Adrenal gland (tissue), 12 donors: ENCODE results near the gene EIF4H. TPM values are rescaled to one million over a fixed set of nuclear protein-coding genes. Genes with fewer than 3 reads are reported as not detected.

ENCODE experiments used
- DNase-seq, 7 donors: peaks; one replicate each; pipeline ENCODE4 v3.0.0-alpha.2; 2019 to 2020
- H3K27ac ChIP-seq, 5 donors: fragments of 200-600 bp; sonication (generic) in 4 of 5; 1 replicate in 3 of 5; 2 replicates in 2 of 5; pipeline versions ENCODE4 v1.5.1 to v1.8.0; 2016 to 2020; ENCODE audit warnings: mild to moderate bottlenecking in 1 of 5
- H3K27me3 ChIP-seq: fragments of 200-600 bp; 2 replicates; pipeline ENCODE4 v1.8.0; 2021
- H3K36me3 ChIP-seq, 2 donors: fragments of 200-600 bp; replicated peaks in 1 of 2; 1 replicate in 1 of 2; 2 replicates in 1 of 2; pipeline versions ENCODE4 v1.5.1 to v1.8.0; 2018 to 2022
- H3K4me1 ChIP-seq, 2 donors: fragments of 200-600 bp; replicated peaks in 1 of 2; 1 replicate in 1 of 2; 2 replicates in 1 of 2; pipeline versions ENCODE4 v1.5.1 to v1.8.0; 2018 to 2021
- H3K4me3 ChIP-seq, 4 donors: fragments of 200-600 bp; sonication (generic) in 3 of 4; one replicate each; pipeline ENCODE4 v1.5.1; 2016 to 2018
- H3K9me3 ChIP-seq, 3 donors: fragments of 200-600 bp; sonication (generic) in 1 of 3; replicated peaks in 1 of 3; 1 replicate in 2 of 3; 2 replicates in 1 of 3; pipeline versions ENCODE4 v1.5.1 to v1.8.0; 2016 to 2021
- POLR2A ChIP-seq, 2 donors: fragments of 450-650 bp; IDR thresholded peaks; one replicate each; pipeline ENCODE4 v1.6.1; 2017; ENCODE audit warnings: antibody characterized with exemption in 2 of 2, mild to moderate bottlenecking in 2 of 2, moderate library complexity in 1 of 2
- WGBS, 4 donors: extraction: QIAGEN DNeasy Blood & Tissue Kit in 2 of 4; methylation state at CpG; one replicate each; pipeline versions ENCODE4 v1.1.5 to v1.1.7; 2013 to 2017; 5-methylcytosine and 5-hydroxymethylcytosine counted together
- intact Hi-C, 2 donors: fragments of 100-400 bp; cut with DNase I; formaldehyde crosslinking; loops; one replicate each; pipeline versions ENCODE4 v1.14.1 to v1.15.0; 2022 to 2023
- polyA plus RNA-seq, 3 donors: library from polyadenylated mRNA; stranded (reverse); fragments of 200-250 nt in 2 of 3; fragments of 350-450 nt in 1 of 3; fragmentation: Illumina TruSeq in 1 of 3; extraction: RNeasy Lipid Tissue Mini Kit (QIAGEN cat#74804) in 1 of 3; gene quantifications; one replicate each; pipeline ENCODE4 v1.2.3, GENCODE V29; 2013 to 2014
- total RNA-seq, 9 donors: library from RNA; depleted of rRNA in 4 of 9; stranded (reverse); fragments of >200 nt in 4 of 9; fragments of 120-200 nt in 1 of 9; fragmentation: NEBNext Ultra II Directional in 1 of 9; extraction: Animal tissue kit (Norgen Biotek cat#: 25700) in 1 of 9; gene quantifications; one replicate each; pipeline versions ENCODE4 v1.1.0 to v1.2.4, GENCODE V29; 2013 to 2023
- TF ChIP-seq, protein P1 (sequence below), 6 experiments: fragments of 450-650 bp in 4 of 6; fragments of 200-600 bp in 2 of 6; sonication (generic) in 1 of 6; IDR thresholded peaks; 1 replicate in 5 of 6; 2 replicates in 1 of 6; pipeline versions ENCODE4 v1.5.1 to v1.8.0; 2016 to 2021; ENCODE audit warnings: antibody characterized with exemption in 6 of 6, mild to moderate bottlenecking in 2 of 6, moderate library complexity in 1 of 6
- donor health status: healthy with polysubstance abuse.
- donor health status: Bipolar disorder and iron deficiency.
- donor health status: DM: yes; HTN: yes; CAD: no.
- donor health status: DM: no; HTN: no; CAD: no.
- donor health status: DM: no; HTN: no; CAD: no.
- donor health status: DM: yes; HTN: yes; CAD: no.

Gene EIF4H
- total and polyA plus RNA-seq, 12 donors: 108 to 364 (median 252) TPM

DNA sequence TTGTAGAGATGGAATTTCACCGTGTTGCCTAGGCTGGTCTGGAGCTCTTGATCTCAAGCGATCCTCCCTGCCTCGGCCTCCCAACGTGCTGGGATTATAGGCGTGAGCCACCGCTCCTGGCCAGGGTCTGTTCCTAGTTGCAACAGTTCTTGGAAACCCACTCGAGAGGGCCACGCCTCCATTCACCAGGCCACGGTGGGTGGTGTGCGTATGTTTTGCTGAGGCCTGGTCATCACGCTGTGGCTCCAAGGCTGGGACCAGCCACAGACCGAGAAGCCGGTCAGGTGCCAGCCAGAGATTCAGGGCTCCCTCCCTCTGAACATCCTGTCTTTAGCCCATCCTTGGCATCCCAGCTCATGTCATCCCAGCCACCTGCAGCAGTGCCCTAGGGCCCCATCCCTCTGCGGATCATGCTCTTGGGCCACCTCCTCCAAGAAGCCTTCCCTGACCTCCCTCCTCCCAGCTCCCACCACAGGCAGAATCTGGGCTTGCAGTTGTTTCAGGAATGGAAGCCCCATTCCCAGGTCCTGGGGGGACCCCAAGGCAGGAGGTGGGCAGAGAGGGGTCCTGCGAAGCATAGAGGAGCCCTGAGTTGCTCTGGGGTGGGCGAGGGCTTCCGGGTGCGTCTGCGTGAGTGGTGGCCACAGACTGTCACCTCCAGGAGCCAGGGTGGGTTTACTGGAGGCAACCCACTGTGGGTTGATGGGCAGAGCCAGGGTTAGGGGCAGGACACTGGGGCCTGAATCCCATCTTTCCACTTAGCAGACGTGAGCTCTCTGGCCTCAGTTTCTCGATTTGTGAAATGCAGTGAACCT lies 40.9 kb downstream of the EIF4H start:
- no peak for DNase-seq
- no peak overlapping the region for H3K4me3 ChIP-seq
- intact Hi-C loops: loop anchor here in 1 of 2 donors (10.0 kb wide), 1 partner anchor 350 kb away; the partner anchor contains the start of gene TMEM270

GRCh38 chr7:74215921-74216320 lies 41.8 kb downstream of the EIF4H start:
- Histone ChIP-seq H3K4me1 (no peaks in the 10 kb centered on the region), H3K9me3 (no peaks in the 10 kb centered on the region), H3K4me3 (no peak overlapping the region), H3K27ac (no peak overlapping the region), H3K27me3 (no peaks in the 10 kb centered on the region), H3K36me3 (no peaks in the 10 kb centered on the region)
- TF ChIP-seq POLR2A (IDR thresholded peaks at IDR 0.05): no peak
- TF ChIP-seq, protein P1, sequence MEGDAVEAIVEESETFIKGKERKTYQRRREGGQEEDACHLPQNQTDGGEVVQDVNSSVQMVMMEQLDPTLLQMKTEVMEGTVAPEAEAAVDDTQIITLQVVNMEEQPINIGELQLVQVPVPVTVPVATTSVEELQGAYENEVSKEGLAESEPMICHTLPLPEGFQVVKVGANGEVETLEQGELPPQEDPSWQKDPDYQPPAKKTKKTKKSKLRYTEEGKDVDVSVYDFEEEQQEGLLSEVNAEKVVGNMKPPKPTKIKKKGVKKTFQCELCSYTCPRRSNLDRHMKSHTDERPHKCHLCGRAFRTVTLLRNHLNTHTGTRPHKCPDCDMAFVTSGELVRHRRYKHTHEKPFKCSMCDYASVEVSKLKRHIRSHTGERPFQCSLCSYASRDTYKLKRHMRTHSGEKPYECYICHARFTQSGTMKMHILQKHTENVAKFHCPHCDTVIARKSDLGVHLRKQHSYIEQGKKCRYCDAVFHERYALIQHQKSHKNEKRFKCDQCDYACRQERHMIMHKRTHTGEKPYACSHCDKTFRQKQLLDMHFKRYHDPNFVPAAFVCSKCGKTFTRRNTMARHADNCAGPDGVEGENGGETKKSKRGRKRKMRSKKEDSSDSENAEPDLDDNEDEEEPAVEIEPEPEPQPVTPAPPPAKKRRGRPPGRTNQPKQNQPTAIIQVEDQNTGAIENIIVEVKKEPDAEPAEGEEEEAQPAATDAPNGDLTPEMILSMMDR (IDR thresholded peaks at IDR 0.05): no peak
- WGBS, 4 donors: 57 to 85% (median 81%) methylated on average over 5 to 15 of the region's 15 CpGs
- no peak for DNase-seq
- intact Hi-C loops: loop anchor here in 1 of 2 donors (10.0 kb wide), 1 partner anchor 351 kb away; the partner anchor contains the start of gene TMEM270

More for the DNA sequence above, 40.9 kb downstream of the EIF4H start:
- Histone ChIP-seq H3K27me3 (no peaks in the 10 kb centered on the region), H3K9me3 (no peaks in the 10 kb centered on the region), H3K36me3 (no peaks in the 10 kb centered on the region), H3K27ac (no peak overlapping the region), H3K4me1 (no peaks in the 10 kb centered on the region)
- TF ChIP-seq, protein P1 (IDR thresholded peaks at IDR 0.05): no peak
- no peak for TF ChIP-seq POLR2A (IDR thresholded peaks at IDR 0.05)
- 83 to 90% (median 88%) methylated on average over 14 to 21 of the region's 21 CpGs for WGBS, 4 donors

DNA sequence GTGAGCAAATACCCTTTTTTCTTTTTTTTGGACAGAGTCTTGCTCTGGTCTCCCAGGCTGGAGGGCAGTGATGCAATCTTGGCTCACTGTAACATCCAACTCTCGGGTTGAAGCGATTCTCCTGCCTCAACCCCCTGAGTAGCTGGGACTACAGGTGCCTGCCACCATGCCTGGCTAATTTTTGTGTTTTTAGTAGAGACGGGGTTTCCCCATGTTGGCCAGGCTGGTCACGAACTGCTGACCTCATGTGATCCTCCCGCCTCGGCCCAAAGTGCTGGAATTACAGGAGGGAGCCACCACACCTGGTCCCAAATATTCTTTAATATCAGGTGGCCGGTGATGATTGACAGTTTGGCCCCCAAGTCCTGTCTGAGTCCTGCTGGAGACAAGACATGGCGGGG lies 42.2 kb downstream of the EIF4H start:
- H3K27ac ChIP-seq: no peak overlapping the region
- no peak overlapping the region for H3K4me3 ChIP-seq
- H3K4me1 ChIP-seq: no peaks in the 10 kb centered on the region
- TF ChIP-seq POLR2A (IDR thresholded peaks at IDR 0.05): no peak
- TF ChIP-seq, protein P1 (IDR thresholded peaks at IDR 0.05): no peak
- H3K36me3 ChIP-seq: no peaks in the 10 kb centered on the region
- no peaks in the 10 kb centered on the region for H3K9me3 ChIP-seq
- no peaks in the 10 kb centered on the region for H3K27me3 ChIP-seq
- 74 to 81% (median 77%) methylated on average over 4 to 8 of the region's 8 CpGs for WGBS, 4 donors
- DNase-seq: no peak
- intact Hi-C loops: loop anchor here in 1 of 2 donors (10.0 kb wide), 1 partner anchor 352 kb away; the partner anchor contains the start of gene TMEM270

DNA sequence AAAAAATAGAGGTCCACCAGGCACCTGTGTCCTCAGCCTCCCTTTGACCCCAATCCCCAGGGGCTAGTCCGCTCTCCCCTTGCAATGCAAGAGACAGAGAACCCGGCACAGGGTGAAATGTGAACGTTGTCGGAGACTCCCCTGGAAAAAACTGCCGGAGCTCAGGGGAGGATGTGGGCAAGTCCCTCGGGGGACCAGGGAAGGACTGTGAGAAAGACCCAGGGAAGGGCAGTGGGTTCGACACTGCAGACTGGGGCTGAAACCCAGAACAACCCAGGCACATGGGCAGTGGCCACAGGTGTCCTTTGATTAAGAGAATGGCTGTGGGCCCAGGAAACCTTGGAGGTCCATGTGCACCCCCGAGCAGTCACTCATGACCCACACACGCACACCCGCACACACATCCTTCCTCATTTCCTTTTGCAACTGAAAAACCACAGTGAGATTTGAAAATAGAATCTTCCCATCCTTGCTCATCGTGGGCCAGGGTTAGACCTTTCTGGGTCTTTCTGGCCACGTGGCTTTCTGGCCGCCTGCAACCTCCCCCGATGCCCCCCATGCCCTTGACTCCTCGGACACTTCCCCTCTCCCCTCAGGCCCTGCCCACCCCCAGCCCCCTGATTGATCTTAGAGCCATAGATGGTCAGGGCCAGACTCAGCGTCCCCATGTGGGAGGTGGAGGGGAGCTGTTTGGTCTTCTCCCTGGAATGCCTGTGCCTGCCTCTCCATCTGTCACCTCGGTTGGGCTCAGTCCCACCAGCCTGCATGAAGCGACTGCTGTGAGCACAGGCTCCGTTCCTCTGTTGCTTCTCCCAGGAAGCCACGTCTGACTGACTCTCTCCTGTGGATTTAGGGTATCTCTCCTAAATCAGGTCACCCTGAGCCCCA lies 43.5 kb downstream of the EIF4H start:
- intact Hi-C loops: loop anchor here in 1 of 2 donors (10.0 kb wide), 1 partner anchor 353 kb away; the partner anchor contains the start of gene TMEM270
- DNase-seq: peak in 1 of 7 donors; percentile 33
- Histone ChIP-seq H3K36me3 (no peaks in the 10 kb centered on the region), H3K4me3 (no peak overlapping the region), H3K9me3 (no peaks in the 10 kb centered on the region), H3K27ac (no peak overlapping the region), H3K27me3 (no peaks in the 10 kb centered on the region), H3K4me1 (no peaks in the 10 kb centered on the region)
- TF ChIP-seq POLR2A (IDR thresholded peaks at IDR 0.05): no peak
- TF ChIP-seq, protein P1 (IDR thresholded peaks at IDR 0.05): no peak
- WGBS, 4 donors: 46 to 54% (median 52%) methylated on average over 14 to 20 of the region's 20 CpGs
